GM10847 (cell line): ENCODE measurements around the gene KRTAP4-6.
"Not testable (repeated sequence)": the region's sequence is repeated elsewhere in the genome, so short reads cannot be mapped to it uniquely, and the experiment has no call there.

ENCODE experiments used
- POLR2A ChIP-seq: IDR thresholded peaks from 2 replicates; pipeline ENCODE4 v1.6.1; 2011; ENCODE audit not compliant: insufficient read length; ENCODE audit errors: extremely low read depth

The KRTAP4-6 gene

GRCh38 chr17:41111151-41111885, 29.0 kb downstream of the KRTAP4-6 start:
- TF ChIP-seq POLR2A = no peak

- no peak for TF ChIP-seq POLR2A
Measured at GRCh38 chr17:41107941-41108450, 32.3 kb downstream of the KRTAP4-6 start.

- TF ChIP-seq POLR2A = not testable (repeated sequence)
Measured at GRCh38 chr17:41105347-41105746, 35.0 kb downstream of the KRTAP4-6 start, which contains the start of gene KRTAP4-9. TSS of gene KRTAP4-9 (plus strand) at chr17:41105389. CDS start at chr17:41105389, 0 bp downstream.

GRCh38 chr17:41103896-41104295, 36.4 kb downstream of the KRTAP4-6 start:
- TF ChIP-seq POLR2A = no peak

- no peak for TF ChIP-seq POLR2A
Measured at GRCh38 chr17:41101586-41102259, 38.6 kb downstream of the KRTAP4-6 start, which contains the start of gene KRTAP4-16. TSS of gene KRTAP4-16 (minus strand) at chr17:41102209. CDS start at chr17:41102209, 0 bp downstream.

GRCh38 chr17:41098481-41098880, 41.9 kb downstream of the KRTAP4-6 start:
- TF ChIP-seq POLR2A = no peak

GRCh38 chr17:41098042-41098441, 42.3 kb downstream of the KRTAP4-6 start, which contains the start of gene KRTAP4-8:
TSS of gene KRTAP4-8 (minus strand) at chr17:41098142. CDS start at chr17:41098084, 58 bp downstream.
- no peak for TF ChIP-seq POLR2A

GRCh38 chr17:41096055-41096454, 44.3 kb downstream of the KRTAP4-6 start:
- TF ChIP-seq POLR2A = no peak
